ENCODE results near the gene FAM151A.
"Not testable (repeated sequence)": the region's sequence is repeated elsewhere in the genome, so short reads cannot be mapped to it uniquely, and the experiment has no call there.

FAM151A gene

GRCh38 chr1:54636461-54637446 lies 13.4 kb upstream of the FAM151A start:
- DNase-seq (ENCODE audit: low read depth): not testable (repeated sequence)

GRCh38 chr1:54635804-54636203 lies 12.5 kb upstream of the FAM151A start:
- not testable (repeated sequence) for DNase-seq (ENCODE audit: low read depth)

DNA sequence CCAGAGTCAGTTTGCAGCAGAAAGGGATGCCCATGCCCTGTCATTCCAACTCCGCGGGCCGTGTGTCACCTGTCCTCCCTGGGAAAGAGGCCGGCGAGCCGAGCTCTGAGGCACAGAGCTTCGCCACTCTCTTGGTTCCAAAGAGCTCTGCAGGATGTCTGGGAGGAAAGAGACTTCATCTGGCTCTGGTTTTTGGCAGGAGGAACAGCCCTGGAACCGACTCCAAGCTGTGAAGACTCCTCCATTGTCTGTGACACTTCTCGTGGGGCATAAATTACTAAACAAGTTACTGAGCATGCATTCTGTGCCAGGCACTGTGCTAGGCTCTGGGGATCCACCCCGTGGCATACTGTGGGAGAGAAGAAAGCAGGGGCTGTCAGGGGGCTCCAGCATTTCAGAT lies 3.9 kb upstream of the FAM151A start:
- no peak for DNase-seq (ENCODE audit: low read depth)

- DNase-seq (ENCODE audit: low read depth): no peak
Measured at GRCh38 chr1:54624466-54625464, 1.4 kb upstream of the FAM151A start.

DNA sequence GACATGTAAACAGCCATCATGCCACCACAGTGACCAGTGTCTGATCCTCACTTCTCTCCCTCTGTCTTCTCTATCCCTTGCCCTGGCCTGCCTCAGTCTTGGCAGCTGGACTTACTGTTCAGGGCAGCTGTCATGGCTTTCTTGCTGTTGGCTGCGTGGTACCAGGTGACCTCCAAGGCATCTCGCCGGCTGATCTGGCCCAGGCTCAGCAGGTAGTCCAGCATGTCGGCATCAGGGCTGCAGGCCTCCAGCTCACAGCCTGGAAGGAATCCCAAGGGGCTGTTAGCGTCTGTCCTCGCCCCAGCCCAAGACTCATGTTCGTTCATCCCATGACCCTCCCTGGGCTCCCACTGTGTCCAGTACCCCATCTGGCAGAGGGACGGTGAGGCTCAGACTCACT lies 3.6 kb downstream of the FAM151A start:
- DNase-seq (ENCODE audit: low read depth): no peak

DNA sequence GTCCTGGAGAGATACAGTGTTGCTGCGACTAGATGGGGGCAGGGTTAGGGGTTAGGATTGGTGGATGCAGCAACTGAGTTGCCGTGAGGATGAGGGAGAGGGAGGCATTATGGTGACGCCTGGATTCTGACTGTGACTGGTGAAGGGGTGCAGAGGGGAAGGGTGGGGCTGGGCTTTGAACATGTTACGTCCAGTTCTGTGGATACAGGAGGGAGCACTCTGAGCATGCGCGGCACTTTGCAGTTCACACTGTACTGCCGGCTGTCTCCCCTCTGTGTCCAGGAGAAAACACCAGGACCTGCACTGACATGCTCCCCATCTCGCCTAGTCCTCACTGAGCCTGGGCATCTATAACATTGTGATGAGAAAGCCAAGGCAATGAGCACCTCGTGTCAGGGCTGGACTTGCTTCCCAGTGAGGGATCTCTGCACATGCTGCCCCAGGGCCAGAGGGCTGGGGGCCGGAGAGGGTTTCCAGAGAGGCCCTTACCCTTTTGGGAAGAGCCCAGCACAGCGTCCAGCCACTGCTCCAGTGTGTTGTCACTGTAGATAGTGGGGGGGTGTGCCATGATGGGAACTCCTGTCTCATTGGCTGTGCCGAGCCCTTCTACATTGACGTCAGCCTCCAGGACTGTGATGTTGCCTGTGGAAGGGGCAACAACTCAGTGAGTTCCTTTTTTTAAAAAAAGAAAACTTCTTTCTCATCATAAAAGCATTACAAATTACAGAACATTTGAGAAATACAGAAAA lies 7.6 kb downstream of the FAM151A start:
- DNase-seq (ENCODE audit: low read depth): no peak

- DNase-seq (ENCODE audit: low read depth): no peak
Measured at GRCh38 chr1:54614563-54614962, 8.8 kb downstream of the FAM151A start.

GRCh38 chr1:54614024-54614423 lies 9.3 kb downstream of the FAM151A start:
- no peak for DNase-seq (ENCODE audit: low read depth)

- no peak for DNase-seq (ENCODE audit: low read depth)
Measured at GRCh38 chr1:54611621-54612020, 11.7 kb downstream of the FAM151A start.

DNA sequence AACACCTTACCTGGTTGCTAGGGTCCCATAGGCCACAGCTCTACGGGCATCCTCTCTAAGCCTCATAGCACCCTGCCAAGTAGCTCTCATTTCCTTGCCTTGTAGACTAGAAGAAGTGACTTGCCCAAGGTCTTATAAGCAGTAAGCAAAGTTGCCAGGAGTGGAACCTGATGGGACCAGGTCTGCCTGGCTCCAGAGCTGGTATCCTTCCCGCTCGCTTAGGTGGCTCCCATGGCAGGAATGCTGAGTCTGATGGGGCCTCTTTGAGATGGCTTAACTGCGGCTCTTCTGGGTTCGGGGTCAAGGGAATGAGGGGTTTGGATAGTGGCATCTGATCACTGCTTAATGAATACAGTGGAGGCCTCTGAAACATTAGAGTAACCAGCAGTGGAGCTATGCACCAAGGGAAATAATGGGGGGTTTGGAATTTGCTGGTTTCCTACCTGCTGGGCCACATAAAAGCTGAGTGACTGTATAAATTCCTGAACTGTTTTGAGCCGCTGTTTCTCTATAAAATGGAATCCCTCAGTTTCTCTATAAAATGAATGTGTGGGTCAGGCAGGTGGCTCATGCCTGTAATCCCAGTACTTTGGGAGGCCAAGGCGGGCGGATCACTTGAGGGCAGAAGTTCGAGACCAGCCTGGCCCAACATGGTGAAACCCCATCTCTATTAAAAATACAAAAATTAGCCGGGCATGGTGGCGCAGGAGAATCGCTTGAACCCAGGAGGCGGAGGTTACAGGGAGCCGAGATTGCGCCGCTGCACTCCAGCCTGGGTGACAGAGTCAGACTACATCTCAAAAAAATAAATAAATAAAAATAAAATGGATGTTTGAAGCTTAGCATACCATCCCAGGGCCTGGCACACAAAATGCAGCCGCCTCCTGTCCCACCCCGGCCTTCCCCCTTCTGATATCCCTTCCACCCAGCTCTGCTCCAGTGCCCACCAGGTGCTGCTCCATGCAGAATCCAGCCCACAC lies 12.4 kb downstream of the FAM151A start:
- no peak for DNase-seq (ENCODE audit: low read depth)

DNA sequence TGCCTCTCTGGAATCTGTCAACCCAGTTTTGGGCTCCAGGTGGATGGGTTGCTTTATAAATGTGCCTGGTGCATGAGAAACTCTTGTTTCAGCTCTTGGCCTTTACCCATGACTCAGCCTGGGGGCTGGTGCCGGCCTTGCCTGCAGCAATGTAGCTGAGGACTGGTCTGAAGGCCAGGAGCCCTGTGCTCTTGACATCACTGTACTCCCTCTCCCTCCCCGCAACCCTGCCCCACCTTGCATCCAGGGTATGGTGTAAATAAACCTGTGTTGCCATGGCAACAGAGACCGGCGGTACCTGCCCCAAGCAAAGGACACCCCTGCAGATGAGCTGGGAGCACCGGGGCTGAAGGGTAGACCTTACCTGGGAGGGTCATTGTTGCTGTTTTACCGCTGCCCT lies 13.3 kb downstream of the FAM151A start:
- DNase-seq (ENCODE audit: low read depth): no peak

GRCh38 chr1:54609301-54609921 lies 13.9 kb downstream of the FAM151A start:
- no peak for DNase-seq (ENCODE audit: low read depth)

GRCh38 chr1:54608566-54609230 lies 14.6 kb downstream of the FAM151A start:
- no peak for DNase-seq (ENCODE audit: low read depth)

DNA sequence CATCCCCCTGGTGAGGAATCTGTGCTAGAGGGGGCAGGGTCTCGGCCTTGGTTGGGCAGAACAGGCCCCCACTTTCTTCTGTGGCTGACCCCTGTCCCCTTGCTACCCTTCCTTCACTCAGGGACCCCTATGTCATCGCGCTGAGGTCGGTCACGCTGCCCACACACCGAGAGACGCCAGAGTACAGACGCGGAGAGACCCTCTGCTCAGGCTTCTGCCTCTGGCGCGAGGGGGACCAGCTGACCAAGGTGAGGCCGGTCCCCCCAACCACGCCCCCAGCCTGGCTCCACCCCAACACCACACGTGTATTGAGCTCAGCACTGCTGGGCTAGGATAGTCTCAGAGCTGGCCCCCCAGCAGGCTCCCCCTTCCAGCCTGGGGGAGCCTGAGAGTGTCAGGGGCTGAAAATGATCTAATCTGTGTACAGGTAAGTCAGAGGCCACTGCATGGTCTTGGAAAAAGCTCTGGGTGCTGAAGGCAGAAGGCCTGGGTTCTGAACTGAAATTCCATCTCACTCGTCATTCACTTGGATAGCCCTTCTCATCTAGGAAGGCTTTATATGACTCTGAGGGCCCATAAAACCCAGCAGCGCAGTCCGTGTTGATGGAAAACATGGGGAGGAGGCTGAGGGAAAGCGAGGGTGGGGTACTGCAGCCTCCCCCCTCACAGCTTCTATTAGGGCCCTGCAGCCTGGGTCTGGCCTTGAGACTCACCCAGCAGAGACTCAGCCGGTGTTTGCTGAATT lies 15.3 kb downstream of the FAM151A start:
- DNase-seq (ENCODE audit: low read depth): no peak

GRCh38 chr1:54606990-54607325 lies 16.4 kb downstream of the FAM151A start:
- no peak for DNase-seq (ENCODE audit: low read depth)

DNA sequence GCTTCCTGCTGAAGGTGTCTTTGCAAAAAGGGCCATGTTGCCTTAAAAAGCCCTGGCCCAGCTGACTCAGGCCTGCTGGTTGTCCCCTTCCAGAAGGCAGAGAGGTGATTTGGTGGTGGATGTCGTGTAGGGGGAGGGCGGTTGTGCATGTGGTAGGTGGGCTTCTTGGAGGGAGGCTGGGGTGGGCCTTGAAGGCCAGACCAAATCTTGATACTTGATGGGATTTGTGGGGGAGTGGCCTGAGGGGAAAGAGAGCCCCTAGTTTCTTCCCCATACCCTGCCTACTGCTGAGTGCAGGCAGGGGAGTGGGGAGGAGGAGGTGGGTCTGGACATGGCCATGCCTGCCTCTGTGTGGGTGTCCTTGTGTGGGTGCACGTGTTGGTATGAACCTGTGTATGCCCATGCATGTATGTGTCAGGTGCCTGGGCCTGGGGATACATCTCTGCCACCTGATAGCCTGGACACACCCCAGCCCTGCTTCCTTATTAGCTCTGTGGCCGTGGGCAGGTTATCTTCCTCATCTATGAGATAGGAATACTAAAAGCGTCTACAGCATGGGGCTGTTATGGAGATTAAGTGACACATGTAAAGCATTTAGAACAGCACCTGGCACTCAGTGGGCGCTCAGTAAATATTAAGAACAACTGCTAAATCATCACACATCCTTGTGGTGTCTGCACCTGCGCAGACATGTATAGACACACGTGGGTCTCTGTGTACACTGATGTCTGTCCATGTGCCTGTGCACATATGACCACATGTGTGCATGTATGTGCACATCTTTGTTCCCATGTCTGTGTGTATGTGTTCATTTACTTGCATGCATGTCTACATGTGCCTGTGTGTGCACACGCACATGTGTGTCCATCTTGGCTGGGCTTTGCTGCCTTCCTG lies 17.0 kb downstream of the FAM151A start:
- no peak for DNase-seq (ENCODE audit: low read depth)

GRCh38 chr1:54604572-54605370 lies 18.6 kb downstream of the FAM151A start:
- DNase-seq (ENCODE audit: low read depth): no peak
